GM20000 (cell line): Measurements from ENCODE around the gene OR7G2.

Experiments used
- DNase-seq: peaks from one replicate; pipeline ENCODE4 v3.0.0; 2012; ENCODE audit warnings: low spot score
- TF ChIP-seq, protein P1 (sequence below): IDR thresholded peaks from 2 replicates; pipeline ENCODE4 v1.5.1; 2012; ENCODE audit warnings: mild to moderate bottlenecking, control low read depth; ENCODE audit errors: extremely low read depth, missing control alignments

Gene OR7G2

DNA sequence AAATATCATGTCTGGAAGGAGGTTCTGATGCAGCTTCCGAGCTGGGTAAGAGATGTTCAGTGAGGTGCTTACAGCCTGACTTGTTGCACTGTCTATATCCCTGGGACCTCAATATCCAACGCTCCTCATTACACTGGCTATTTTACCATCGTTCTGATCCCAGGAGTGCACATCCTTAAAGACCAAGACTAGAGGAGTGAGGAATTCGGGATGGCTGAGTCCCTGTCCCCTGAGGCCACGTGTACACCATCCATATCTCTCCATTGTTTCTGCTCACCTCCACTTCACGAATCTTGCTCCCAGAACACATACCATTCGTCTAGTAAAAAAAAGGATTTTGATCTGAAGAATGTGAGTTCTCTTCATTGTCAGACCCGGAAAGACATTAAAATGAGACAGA lies at the start of gene OR7G2:
OR7G2 (minus strand) TSS at position 101 of the 400 bp plus-strand sequence. CDS start 4,232 bp downstream, outside the sequence.
- DNase-seq, result no peak
- TF ChIP-seq, protein P1, sequence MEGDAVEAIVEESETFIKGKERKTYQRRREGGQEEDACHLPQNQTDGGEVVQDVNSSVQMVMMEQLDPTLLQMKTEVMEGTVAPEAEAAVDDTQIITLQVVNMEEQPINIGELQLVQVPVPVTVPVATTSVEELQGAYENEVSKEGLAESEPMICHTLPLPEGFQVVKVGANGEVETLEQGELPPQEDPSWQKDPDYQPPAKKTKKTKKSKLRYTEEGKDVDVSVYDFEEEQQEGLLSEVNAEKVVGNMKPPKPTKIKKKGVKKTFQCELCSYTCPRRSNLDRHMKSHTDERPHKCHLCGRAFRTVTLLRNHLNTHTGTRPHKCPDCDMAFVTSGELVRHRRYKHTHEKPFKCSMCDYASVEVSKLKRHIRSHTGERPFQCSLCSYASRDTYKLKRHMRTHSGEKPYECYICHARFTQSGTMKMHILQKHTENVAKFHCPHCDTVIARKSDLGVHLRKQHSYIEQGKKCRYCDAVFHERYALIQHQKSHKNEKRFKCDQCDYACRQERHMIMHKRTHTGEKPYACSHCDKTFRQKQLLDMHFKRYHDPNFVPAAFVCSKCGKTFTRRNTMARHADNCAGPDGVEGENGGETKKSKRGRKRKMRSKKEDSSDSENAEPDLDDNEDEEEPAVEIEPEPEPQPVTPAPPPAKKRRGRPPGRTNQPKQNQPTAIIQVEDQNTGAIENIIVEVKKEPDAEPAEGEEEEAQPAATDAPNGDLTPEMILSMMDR, result no peak

DNA sequence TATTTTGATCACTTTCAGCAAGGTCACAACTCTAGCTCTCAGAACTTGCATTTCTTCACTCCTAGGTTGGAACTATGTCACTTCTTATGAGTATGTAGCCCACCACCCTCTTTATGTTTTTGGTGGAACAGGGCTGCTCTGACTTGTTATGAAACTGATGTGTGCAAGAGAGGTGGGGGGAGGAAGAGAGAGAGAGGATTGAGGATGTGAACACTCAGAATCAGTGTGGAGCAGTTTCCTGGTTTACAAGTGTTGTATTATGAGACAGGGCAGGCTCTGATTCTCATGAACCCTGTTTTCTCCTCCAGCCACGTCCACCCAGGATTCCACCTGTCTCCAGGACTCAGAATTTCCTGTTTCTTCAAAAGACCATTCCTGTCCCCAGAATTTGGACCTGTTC lies 49.0 kb upstream of the OR7G2 start:
- TF ChIP-seq, protein P1, result no peak
- DNase-seq, result no peak

DNA sequence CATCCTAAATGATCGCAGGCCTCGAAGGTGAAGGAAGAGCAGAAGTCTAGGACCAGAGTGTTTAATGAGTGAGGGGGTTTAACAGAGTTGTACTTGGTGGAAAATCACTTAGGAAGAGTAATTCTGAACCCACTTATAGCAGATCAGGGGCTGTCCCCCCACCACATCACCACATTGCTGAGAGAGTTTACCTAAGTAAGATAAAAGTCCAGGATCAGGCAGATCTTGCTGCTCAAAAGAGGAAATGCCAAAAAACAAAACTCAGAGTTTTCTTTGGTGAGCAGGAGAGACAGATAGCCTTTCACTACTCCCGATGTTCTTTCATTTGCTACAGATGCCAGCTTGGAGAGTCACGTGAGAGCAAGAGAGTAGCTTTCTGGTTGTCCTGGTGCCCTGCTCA lies 48.3 kb upstream of the OR7G2 start:
- DNase-seq, result no peak
- TF ChIP-seq, protein P1, result no peak

DNA sequence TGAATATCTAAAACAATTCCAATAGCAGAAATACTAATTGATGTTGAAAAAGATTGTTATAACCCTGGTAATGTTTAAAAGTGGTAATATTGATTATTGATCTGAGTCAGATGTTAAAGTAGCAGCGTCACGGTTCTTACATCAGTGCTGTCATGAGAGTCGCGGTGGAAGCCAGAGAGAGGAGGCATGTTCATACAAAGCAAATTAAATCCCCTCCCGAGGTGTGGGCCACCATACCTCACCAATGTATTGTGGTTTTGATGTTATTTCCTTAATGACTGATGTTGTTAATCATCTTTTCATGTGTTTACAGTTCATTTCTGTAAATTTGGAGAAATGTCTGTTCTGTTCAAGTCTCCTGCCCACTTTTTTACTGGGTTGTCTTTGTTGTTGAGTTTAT lies 44.1 kb upstream of the OR7G2 start:
- TF ChIP-seq, protein P1, result no peak
- no peak for DNase-seq

DNA sequence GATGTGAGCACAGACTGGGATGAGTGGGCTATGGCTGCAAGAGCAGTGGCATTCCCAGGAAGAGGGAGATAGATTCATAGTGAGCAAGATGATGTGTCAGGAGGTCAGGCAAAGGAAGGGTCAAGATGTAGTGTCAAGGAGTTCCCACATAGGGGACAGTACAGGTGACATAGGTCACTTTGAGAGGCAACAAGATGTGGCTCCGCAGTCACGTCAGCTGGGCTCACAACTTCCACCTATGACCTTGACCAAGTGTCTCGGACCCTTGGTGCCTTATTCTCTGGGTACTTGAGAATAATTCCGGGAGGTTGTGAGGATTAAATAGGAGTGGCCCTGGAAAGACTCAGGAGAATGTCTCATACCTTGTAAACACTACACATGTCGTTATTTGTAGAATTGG lies 43.4 kb upstream of the OR7G2 start:
- TF ChIP-seq, protein P1, result no peak
- DNase-seq, result no peak

DNA sequence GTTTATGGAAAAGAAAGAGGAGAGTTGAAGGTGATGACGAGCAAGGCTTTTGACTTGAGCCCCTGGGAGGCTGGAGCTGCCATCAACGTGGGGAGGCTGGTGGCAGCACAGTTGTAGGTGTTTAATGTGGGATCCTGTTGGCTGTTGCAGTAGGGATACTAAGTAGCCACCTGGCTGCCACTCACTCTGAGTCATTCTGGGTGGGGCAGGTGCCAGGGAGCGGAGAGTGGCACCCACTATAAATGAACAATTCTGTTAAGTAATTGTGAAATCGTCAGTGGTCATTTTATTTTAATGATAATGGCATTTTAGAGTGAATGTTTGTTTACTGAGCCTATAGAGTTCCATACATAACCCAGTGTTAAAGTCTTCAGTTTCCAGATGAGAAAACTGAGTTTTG lies 42.7 kb upstream of the OR7G2 start:
- TF ChIP-seq, protein P1, result no peak
- no peak for DNase-seq

DNA sequence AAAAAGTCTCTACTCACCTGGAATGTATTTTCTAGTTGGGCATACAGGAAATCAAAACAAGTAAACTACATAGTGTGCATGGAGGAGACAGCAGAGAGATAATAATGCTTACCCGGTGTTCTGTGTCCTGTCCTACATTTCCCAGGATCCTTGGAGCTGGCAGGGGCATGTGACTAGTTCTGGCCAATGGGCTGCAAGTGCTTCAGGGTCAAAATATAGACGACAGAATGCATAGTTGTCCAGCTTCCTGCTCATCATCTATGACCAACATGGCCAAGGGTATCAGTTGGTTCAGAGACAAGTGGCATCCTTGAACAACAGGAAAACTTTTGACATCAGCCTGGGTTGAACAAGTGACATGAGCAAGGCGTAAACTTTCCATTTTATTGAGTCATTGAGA lies 41.4 kb upstream of the OR7G2 start:
- TF ChIP-seq, protein P1, result no peak
- DNase-seq, result no peak
